IMR-90 (cell line): Measurements from ENCODE around the gene CFAP43. TPM values are rescaled to one million over a fixed set of nuclear protein-coding genes. Genes with fewer than 3 reads are reported as not detected.

Experiments
- ATAC-seq: fragments of 200-7000 bp; cut with Tn5 transposase; 2 replicates; pipeline ENCODE4 v1.9.1; 2020; ENCODE audit warnings: low read depth, mild to moderate bottlenecking, moderate library complexity
- BruUV-seq: library from RNA; stranded (reverse); fragments of 400-500 nt; replicated peaks from 2 replicates; lab custom pipeline; 2021; lab: Mats Ljungman, UMichigan
- CTCF ChIA-PET: fragments of 300-600 bp; formaldehyde crosslinking; extraction: SDS; loops from one replicate; lab custom pipeline; 2021; ENCODE audit warnings: antibody characterized with exemption; lab: Yijun Ruan, JAX
- POLR2A ChIA-PET: fragments of 300-600 bp; sonication (Branson Sonifier 250); formaldehyde crosslinking; loops from one replicate; lab custom pipeline; 2022; ENCODE audit warnings: antibody characterized with exemption; ENCODE audit not compliant: unreplicated experiment; lab: Charles Lee
- DNase-seq: peaks from one replicate; pipeline ENCODE4 v3.0.0; 2013
- H2AFZ ChIP-seq: replicated peaks from 2 replicates; pipeline ENCODE3; 2013; ENCODE audit warnings: low read length, mild to moderate bottlenecking; ENCODE audit not compliant: poor library complexity
- H2AK5ac ChIP-seq: 2 replicates; pipeline ENCODE4 v1.6.1; 2013; ENCODE audit warnings: low read depth, low read length, inconsistent platforms
- H2AK9ac ChIP-seq: replicated peaks from 2 replicates; pipeline ENCODE3; 2013; ENCODE audit warnings: mild to moderate bottlenecking, low read depth, low read length, moderate library complexity; ENCODE audit not compliant: poor library complexity
- H2BK120ac ChIP-seq: 2 replicates; pipeline ENCODE4 v1.6.1; 2013; ENCODE audit warnings: low read depth, low read length, inconsistent platforms
- H2BK15ac ChIP-seq: 3 replicates; pipeline ENCODE4 v1.6.1; 2013; ENCODE audit warnings: low read depth, low read length, inconsistent platforms
- H2BK20ac ChIP-seq: 2 replicates; pipeline ENCODE4 v1.6.1; 2013; ENCODE audit warnings: low read depth, mild to moderate bottlenecking, inconsistent platforms, low read length, moderate library complexity
- H2BK5ac ChIP-seq: 2 replicates; pipeline ENCODE4 v1.6.1; 2013; ENCODE audit warnings: mild to moderate bottlenecking, low read depth, low read length, inconsistent platforms; ENCODE audit not compliant: poor library complexity, severe bottlenecking
- H3K14ac ChIP-seq: replicated peaks from 2 replicates; pipeline ENCODE4 v1.6.1; 2013; ENCODE audit warnings: low read depth, low read length, inconsistent platforms
- H3K18ac ChIP-seq: 2 replicates; pipeline ENCODE4 v1.6.1; 2013; ENCODE audit warnings: low read depth, low read length, control low read depth
- H3K23ac ChIP-seq: 2 replicates; pipeline ENCODE4 v1.6.1; 2013; ENCODE audit warnings: low read depth, low read length, inconsistent platforms
- H3K27ac ChIP-seq: 2 replicates; pipeline ENCODE4 v1.5.1; 2013; ENCODE audit warnings: mild to moderate bottlenecking, control low read depth, low read length; ENCODE audit not compliant: insufficient read depth
- H3K27me3 ChIP-seq: 2 replicates; pipeline ENCODE4 v1.6.1; 2013; ENCODE audit warnings: low read length; ENCODE audit not compliant: control insufficient read depth, insufficient read depth
- H3K36me3 ChIP-seq: 2 replicates; pipeline ENCODE4 v1.6.1; 2013; ENCODE audit warnings: low read length, mixed read lengths; ENCODE audit not compliant: control insufficient read depth, insufficient read depth
- H3K4ac ChIP-seq: 2 replicates; pipeline ENCODE4 v1.6.1; 2013; ENCODE audit warnings: low read depth, low read length, inconsistent platforms
- H3K4me1 ChIP-seq: 2 replicates; pipeline ENCODE4 v1.6.1; 2013; ENCODE audit warnings: low read length, mixed read lengths; ENCODE audit not compliant: control insufficient read depth, insufficient read depth
- H3K4me2 ChIP-seq: 2 replicates; pipeline ENCODE4 v1.6.1; 2013; ENCODE audit warnings: low read depth, mild to moderate bottlenecking, control low read depth, low read length, moderate library complexity
- H3K4me3 ChIP-seq: 2 replicates; pipeline ENCODE4 v1.5.1; 2013; ENCODE audit warnings: low read depth, mild to moderate bottlenecking, control low read depth, low read length, moderate library complexity; ENCODE audit not compliant: insufficient read depth
- H3K56ac ChIP-seq: 2 replicates; pipeline ENCODE4 v1.6.1; 2013; ENCODE audit warnings: low read length, inconsistent platforms; ENCODE audit not compliant: insufficient read depth; ENCODE audit errors: extremely low read depth
- H3K79me1 ChIP-seq, 2 experiments: 2 replicates each; pipeline ENCODE4 v1.6.1; 2013; ENCODE audit warnings: low read length in 2 of 2, inconsistent platforms in 1 of 2, low read depth in 1 of 2
- H3K9ac ChIP-seq: 2 replicates; pipeline ENCODE4 v1.6.1; 2013; ENCODE audit warnings: low read depth, low read length, control low read depth
- H3K9me1 ChIP-seq: 2 replicates; pipeline ENCODE4 v1.6.1; 2013; ENCODE audit warnings: low read length, inconsistent platforms; ENCODE audit not compliant: insufficient read depth
- H3K9me3 ChIP-seq: 2 replicates; pipeline ENCODE4 v1.6.1; 2013; ENCODE audit warnings: low read length; ENCODE audit not compliant: control insufficient read depth, insufficient read depth
- H4K20me1 ChIP-seq: 2 replicates; pipeline ENCODE4 v1.6.1; 2013; ENCODE audit warnings: low read length, inconsistent platforms; ENCODE audit not compliant: insufficient read depth
- H4K5ac ChIP-seq: 2 replicates; pipeline ENCODE4 v1.6.1; 2013; ENCODE audit warnings: mild to moderate bottlenecking, low read depth, low read length, control low read depth
- H4K8ac ChIP-seq, 2 experiments: 2 replicates each; pipeline ENCODE4 v1.6.1; 2013; ENCODE audit warnings: low read depth in 2 of 2, low read length in 2 of 2, control low read depth in 1 of 2, inconsistent platforms in 1 of 2
- H4K91ac ChIP-seq: 2 replicates; pipeline ENCODE4 v1.6.1; 2013; ENCODE audit warnings: low read depth, low read length, inconsistent platforms; ENCODE audit not compliant: insufficient read depth
- CEBPB ChIP-seq: IDR thresholded peaks from 2 replicates; pipeline ENCODE4 v1.6.1; 2012; ENCODE audit warnings: low read depth, low read length, improper control_type of control experiment
- CHD1 ChIP-seq: IDR thresholded peaks from 2 replicates; pipeline ENCODE4 v1.6.1; 2012; ENCODE audit warnings: low read depth, low read length, improper control_type of control experiment
- CTCF ChIP-seq: conservative IDR thresholded peaks from 2 replicates; pipeline ENCODE4 v1.5.1; 2012; ENCODE audit warnings: mild to moderate bottlenecking, low read depth, low read length, improper control_type of control experiment
- MAFK ChIP-seq: IDR thresholded peaks from 2 replicates; pipeline ENCODE4 v1.6.1; 2012; ENCODE audit warnings: low read depth, low read length, improper control_type of control experiment
- MAZ ChIP-seq: IDR thresholded peaks from 2 replicates; pipeline ENCODE4 v1.6.1; 2012; ENCODE audit warnings: low read depth, mild to moderate bottlenecking, low read length, improper control_type of control experiment, moderate library complexity, borderline replicate concordance
- NFE2L2 ChIP-seq: fragments of 150-350 bp; IDR thresholded peaks from 2 replicates; pipeline ENCODE4 v1.6.1; 2016; ENCODE audit warnings: low read depth, mild to moderate bottlenecking, low read length
- POLR2A ChIP-seq: IDR thresholded peaks from 2 replicates; pipeline ENCODE4 v1.6.1; 2012; ENCODE audit warnings: mild to moderate bottlenecking, low read depth, low read length
- RAD21 ChIP-seq: IDR thresholded peaks from 2 replicates; pipeline ENCODE4 v1.6.1; 2012; ENCODE audit warnings: low read length, improper control_type of control experiment
- WGBS, 2 experiments: methylation state at CpG; one replicate each; pipeline versions ENCODE4 v1.1.5 to v1.1.7; 2013; ENCODE audit warnings: missing lambda C conversion rate in 2 of 2; ENCODE audit not compliant: insufficient read length in 1 of 2; ENCODE audit errors: extremely low coverage in 2 of 2; 5-methylcytosine and 5-hydroxymethylcytosine counted together
- dilution Hi-C: fragments of 300-500 bp; cut with HindIII; formaldehyde crosslinking; loops from one replicate; pipeline ENCODE4 v1.14.3; 2018; ENCODE audit warnings: low sequenced_read_pairs; ENCODE audit not compliant: unreplicated experiment
- in situ Hi-C: fragments of 300-500 bp; cut with MboI; formaldehyde crosslinking; loops from 3 replicates; pipeline ENCODE4 v1.14.3; 2019; ENCODE audit warnings: low sequenced_read_pairs, inconsistent platforms, mixed read lengths
- intact Hi-C: fragments of 100-400 bp; cut with micrococcal nuclease; formaldehyde crosslinking; loops from 2 replicates; pipeline ENCODE4 v1.10.0; 2022
- polyA plus RNA-seq, 3 experiments: library from polyadenylated mRNA; depleted of rRNA; stranded (reverse); fragments of >200 nt; gene quantifications; 2 replicates each; pipeline ENCODE4 v1.2.3, GENCODE V29; 2012; ENCODE audit warnings: low replicate concordance in 1 of 3
- total RNA-seq: library from RNA; depleted of rRNA; stranded (reverse); fragments of >200 nt; gene quantifications from 2 replicates; pipeline ENCODE4 v1.2.3, GENCODE V29; 2012
- TF ChIP-seq, protein P1 (sequence below): fragments of 150-350 bp; IDR thresholded peaks from 2 replicates; pipeline ENCODE4 v1.6.1; 2016; ENCODE audit warnings: low read depth, mild to moderate bottlenecking, low read length, moderate library complexity, borderline replicate concordance

The CFAP43 gene
- total and polyA plus RNA-seq, 2 of the 4 experiments (the other 2 are of a cell fraction), result under 0.01 to 0.05 TPM

- WGBS, 2 experiments, result no CpG with 5 or more reads among the region's 1 CpG
- intact Hi-C loops, result loop anchor here (5.0 kb wide), 1 partner anchor 363 kb away; no protein-coding TSS in a partner anchor
Measured at GRCh38 chr10:104250371-104250770, 18.2 kb upstream of the CFAP43 start.

More at GRCh38 chr10:104250371-104250770, 18.2 kb upstream of the CFAP43 start:
- dilution Hi-C loops, result no loop called here
- no TSS peak for BruUV-seq
- Histone ChIP-seq H2BK20ac (no peak overlapping the region), H3K36me3 (no peaks in the 10 kb centered on the region), H3K9me3 (no peaks in the 10 kb centered on the region; the same call in 1 of the 2 replicates), H3K9me1 (0 out of 2 replicates have a peak, but pooled peaks cover 2% of the 10 kb centered on the region), H2AK5ac (no peak overlapping the region), H2BK5ac (no peak overlapping the region), H4K20me1 (no peaks in the 10 kb centered on the region), H3K23ac (no peak overlapping the region), H4K91ac (no peak overlapping the region), H2AK9ac (no peak overlapping the region), H3K4me1 (peaks cover 6% of the 10 kb centered on the region), H3K27ac (no peak overlapping the region), H3K14ac (no peak overlapping the region), H3K79me1 (peaks cover 0 to 11% of the 10 kb centered on the region in 2 experiments; a peak in 2 of 4 replicates), H2AFZ (no peak overlapping the region), H4K8ac (no peak overlapping the region), H3K18ac (no peak overlapping the region), H3K4ac (no peak overlapping the region), H3K27me3 (no peaks in the 10 kb centered on the region), H3K4me3 (no peak overlapping the region), H2BK15ac (no peak overlapping the region), H2BK120ac (no peak overlapping the region), H4K5ac (no peak overlapping the region), H3K56ac (no peak overlapping the region), H3K4me2 (no peak overlapping the region), H3K9ac (no peak overlapping the region)
- ChIA-PET POLR2A (no interaction called here), CTCF (interaction anchor here (0.7 kb wide), 1 partner anchor 128 kb away, joined by 3 read pairs; no protein-coding TSS in a partner anchor)
- in situ Hi-C loops, result no loop called here
- no peak for ATAC-seq
- TF ChIP-seq, protein P1, sequence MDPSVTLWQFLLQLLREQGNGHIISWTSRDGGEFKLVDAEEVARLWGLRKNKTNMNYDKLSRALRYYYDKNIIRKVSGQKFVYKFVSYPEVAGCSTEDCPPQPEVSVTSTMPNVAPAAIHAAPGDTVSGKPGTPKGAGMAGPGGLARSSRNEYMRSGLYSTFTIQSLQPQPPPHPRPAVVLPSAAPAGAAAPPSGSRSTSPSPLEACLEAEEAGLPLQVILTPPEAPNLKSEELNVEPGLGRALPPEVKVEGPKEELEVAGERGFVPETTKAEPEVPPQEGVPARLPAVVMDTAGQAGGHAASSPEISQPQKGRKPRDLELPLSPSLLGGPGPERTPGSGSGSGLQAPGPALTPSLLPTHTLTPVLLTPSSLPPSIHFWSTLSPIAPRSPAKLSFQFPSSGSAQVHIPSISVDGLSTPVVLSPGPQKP, result no peak
- TF ChIP-seq CTCF (no peak), CHD1 (no peak), RAD21 (no peak), CEBPB (no peak), NFE2L2 (no peak), POLR2A (no peak), MAFK (no peak), MAZ (no peak)
- no peak for DNase-seq
